Stimulated activated naive B cell treated with anti-CD40 and anti-IgM and Interleukin-4, amounts not matched to agents 10 μg/mL and 1 μg/mL and 100 μg/mL, for 72 hours (primary cell): ENCODE measurements around the gene SURF6.
"Not testable (repeated sequence)": the region's sequence is repeated elsewhere in the genome, so short reads cannot be mapped to it uniquely, and the experiment has no call there.

Experiments
- ATAC-seq, 2 donors: fragments of 150-1000 bp; cut with Tn5 transposase; replicated peaks; 2 replicates each; pipeline ENCODE4 v1.10.0; 2021; ENCODE audit warnings: moderate library complexity in 1 of 2
- DNase-seq: peaks from one replicate; pipeline ENCODE4 v3.0.0; 2021
- H3K27ac Mint-ChIP-seq: one replicate; pipeline ENCODE4 v1.8.0; 2022; ENCODE audit warnings: mild to moderate bottlenecking, mixed read lengths
- H3K27me3 Mint-ChIP-seq, 2 donors: one replicate each; pipeline ENCODE4 v1.8.0; 2022; ENCODE audit warnings: mixed read lengths in 2 of 2
- H3K36me3 Mint-ChIP-seq, 2 donors: one replicate each; pipeline ENCODE4 v1.8.0; 2022; ENCODE audit warnings: mixed read lengths in 2 of 2, mild to moderate bottlenecking in 1 of 2
- H3K4me1 Mint-ChIP-seq, 2 donors: one replicate each; pipeline ENCODE4 v1.8.0; 2022; ENCODE audit warnings: mixed read lengths in 2 of 2, mild to moderate bottlenecking in 1 of 2
- H3K4me3 Mint-ChIP-seq, 2 donors: one replicate each; pipeline ENCODE4 v1.8.0; 2022; ENCODE audit warnings: mild to moderate bottlenecking in 2 of 2, mixed read lengths in 2 of 2, moderate library complexity in 1 of 2
- H3K9me3 Mint-ChIP-seq, 2 donors: one replicate each; pipeline ENCODE4 v1.8.0; 2022; ENCODE audit warnings: mixed read lengths in 2 of 2, mild to moderate bottlenecking in 1 of 2

The SURF6 gene

DNA sequence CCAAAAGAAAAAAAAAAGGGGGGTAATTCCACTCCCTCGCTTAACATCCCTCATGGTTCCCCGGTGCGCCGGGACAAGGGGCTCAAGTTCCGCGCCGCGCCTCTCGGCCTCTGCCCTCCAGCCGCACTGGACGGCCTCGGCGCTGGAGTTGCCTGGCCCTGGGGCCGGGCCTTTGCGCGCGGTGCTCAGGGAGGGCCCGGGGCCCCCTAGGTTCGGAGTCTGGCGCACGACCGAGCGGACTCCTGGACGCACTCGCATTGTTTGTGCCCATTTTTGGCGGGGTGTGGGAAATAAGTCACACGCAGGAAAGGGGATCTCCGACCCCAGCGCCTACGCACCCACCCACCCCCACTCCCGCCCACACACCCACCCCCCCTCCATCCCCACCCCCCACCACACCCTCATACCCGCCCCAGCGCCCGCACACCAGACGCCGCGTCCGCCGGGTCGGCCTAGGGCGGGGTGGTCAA, 11.6 kb upstream of the SURF6 start:
- peaks cover 31 to 69% of the 10 kb centered on the region in 2 donors for H3K4me1 Mint-ChIP-seq
- ATAC-seq (peak; percentile 59 to 65), DNase-seq (peak; percentile 52)
- no peaks in the 10 kb centered on the region for H3K9me3 Mint-ChIP-seq
- H3K4me3 Mint-ChIP-seq: peak overlapping the region; percentile 97 to 99
- H3K36me3 Mint-ChIP-seq: peaks cover 43 to 71% of the 10 kb centered on the region in 2 donors
- H3K27ac Mint-ChIP-seq: peak overlapping the region; percentile 100
- H3K27me3 Mint-ChIP-seq: no peaks in the 10 kb centered on the region

GRCh38 chr9:133346021-133346785, 10.2 kb upstream of the SURF6 start:
- ATAC-seq: no peak
- Mint-ChIP-seq H3K27ac (peak overlapping the region; percentile 100), H3K36me3 (peaks cover 46 to 72% of the 10 kb centered on the region in 2 donors), H3K4me3 (peak overlapping the region; percentile 97 to 99), H3K27me3 (no peaks in the 10 kb centered on the region), H3K4me1 (peaks cover 39 to 75% of the 10 kb centered on the region in 2 donors), H3K9me3 (no peaks in the 10 kb centered on the region)
- no peak for DNase-seq

DNA sequence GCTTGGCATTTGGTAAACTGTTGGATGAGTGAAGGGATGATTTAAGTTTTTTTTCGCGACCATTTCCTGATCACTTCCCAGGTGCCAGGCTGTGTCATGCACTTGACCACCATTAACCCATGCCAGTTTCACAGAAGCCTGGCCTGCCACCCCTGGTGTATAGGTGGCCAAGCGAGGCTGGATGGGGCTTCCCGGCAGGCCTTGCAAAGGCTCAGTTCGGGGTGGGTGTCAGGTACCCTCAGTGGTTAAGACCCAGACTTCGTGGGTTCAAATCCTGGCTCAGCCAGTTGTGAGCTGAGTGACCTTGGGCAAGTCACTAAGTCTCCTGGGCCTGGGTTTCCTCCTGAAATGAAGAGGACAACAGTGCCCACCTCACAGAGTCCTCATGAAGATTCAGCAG, 9.6 kb upstream of the SURF6 start:
- Mint-ChIP-seq H3K4me3 (no peak overlapping the region), H3K9me3 (no peaks in the 10 kb centered on the region), H3K36me3 (peaks cover 51 to 77% of the 10 kb centered on the region in 2 donors), H3K27me3 (no peaks in the 10 kb centered on the region), H3K4me1 (peaks cover 45 to 81% of the 10 kb centered on the region in 2 donors), H3K27ac (no peak overlapping the region)
- DNase-seq (no peak), ATAC-seq (no peak)

DNA sequence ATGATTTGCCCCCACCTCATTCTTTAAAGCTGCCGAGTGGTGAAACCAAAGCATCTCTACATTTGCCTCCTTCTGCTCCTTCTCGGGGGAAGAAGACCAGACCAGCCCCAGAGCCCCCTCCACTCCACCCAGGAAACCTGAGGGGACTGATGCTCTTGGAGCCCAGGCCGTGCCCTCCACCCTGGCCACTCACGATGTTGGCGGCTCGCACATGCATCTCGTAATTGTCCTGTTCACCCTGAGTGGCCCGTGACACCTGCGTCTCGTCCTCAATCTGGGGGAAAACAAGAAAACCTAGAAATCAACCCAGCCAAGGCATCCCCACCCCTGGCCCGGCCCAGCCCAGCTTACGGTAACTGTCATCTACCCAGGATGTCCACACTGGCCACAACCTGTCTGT, 9.0 kb upstream of the SURF6 start:
- peak overlapping the region; percentile 25 for H3K27ac Mint-ChIP-seq
- peaks cover 49 to 82% of the 10 kb centered on the region in 2 donors for H3K4me1 Mint-ChIP-seq
- peaks cover 0 to 2% of the 10 kb centered on the region in 2 donors for H3K9me3 Mint-ChIP-seq
- H3K4me3 Mint-ChIP-seq: no peak overlapping the region
- peaks cover 54 to 77% of the 10 kb centered on the region in 2 donors for H3K36me3 Mint-ChIP-seq
- no peaks in the 10 kb centered on the region for H3K27me3 Mint-ChIP-seq
- no peak for DNase-seq
- no peak for ATAC-seq

DNA sequence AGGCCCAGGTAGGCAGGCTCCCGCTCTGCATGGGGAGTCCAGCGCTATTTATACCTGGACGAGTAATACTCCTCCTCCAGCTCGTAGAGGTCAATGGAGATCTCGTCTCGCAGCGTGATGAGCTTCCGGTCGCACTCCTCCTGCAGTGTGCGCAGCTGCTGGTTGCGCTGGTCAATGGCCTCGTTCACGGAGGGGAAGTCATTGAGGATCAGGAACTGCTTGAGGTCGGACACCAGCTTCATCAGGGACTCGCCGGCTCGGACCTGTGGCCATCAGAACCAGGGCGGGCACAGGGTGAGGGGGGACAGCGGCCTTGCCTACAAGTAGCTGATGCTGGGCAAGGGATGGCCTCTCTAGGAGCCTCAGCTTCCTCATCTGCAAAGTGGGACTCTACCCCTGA, 8.1 kb upstream of the SURF6 start:
- H3K27me3 Mint-ChIP-seq: no peaks in the 10 kb centered on the region
- no peak overlapping the region for H3K27ac Mint-ChIP-seq
- DNase-seq (no peak), ATAC-seq (no peak)
- peaks cover 55 to 77% of the 10 kb centered on the region in 2 donors for H3K36me3 Mint-ChIP-seq
- peaks cover 0 to 4% of the 10 kb centered on the region in 2 donors for H3K9me3 Mint-ChIP-seq
- no peak overlapping the region for H3K4me3 Mint-ChIP-seq
- peaks cover 54 to 82% of the 10 kb centered on the region in 2 donors for H3K4me1 Mint-ChIP-seq

GRCh38 chr9:133342570-133342969, 6.6 kb upstream of the SURF6 start:
- H3K36me3 Mint-ChIP-seq: peaks cover 47 to 74% of the 10 kb centered on the region in 2 donors
- peak overlapping the region; percentile 86 for H3K27ac Mint-ChIP-seq
- peaks cover 49 to 81% of the 10 kb centered on the region in 2 donors for H3K4me1 Mint-ChIP-seq
- DNase-seq (no peak), ATAC-seq (no peak)
- H3K27me3 Mint-ChIP-seq: no peaks in the 10 kb centered on the region
- H3K9me3 Mint-ChIP-seq: peaks cover 0 to 4% of the 10 kb centered on the region in 2 donors
- H3K4me3 Mint-ChIP-seq: no peak overlapping the region

GRCh38 chr9:133342069-133342406, 6.0 kb upstream of the SURF6 start:
- DNase-seq: no peak
- Mint-ChIP-seq H3K36me3 (peaks cover 47 to 72% of the 10 kb centered on the region in 2 donors), H3K27ac (peak overlapping the region; percentile 86), H3K27me3 (no peaks in the 10 kb centered on the region), H3K4me1 (peaks cover 47 to 83% of the 10 kb centered on the region in 2 donors), H3K4me3 (peak overlapping the region in 1 of 2 donors; percentile 19), H3K9me3 (peaks cover 0 to 4% of the 10 kb centered on the region in 2 donors)
- ATAC-seq: no peak

GRCh38 chr9:133341369-133342068, 5.5 kb upstream of the SURF6 start:
- ATAC-seq (peak; percentile 60 to 65), DNase-seq (no peak)
- H3K36me3 Mint-ChIP-seq: peaks cover 47 to 68% of the 10 kb centered on the region in 2 donors
- H3K9me3 Mint-ChIP-seq: peaks cover 0 to 4% of the 10 kb centered on the region in 2 donors
- peak overlapping the region; percentile 86 for H3K27ac Mint-ChIP-seq
- H3K27me3 Mint-ChIP-seq: no peaks in the 10 kb centered on the region
- peak overlapping the region in 1 of 2 donors; percentile 19 for H3K4me3 Mint-ChIP-seq
- peaks cover 46 to 83% of the 10 kb centered on the region in 2 donors for H3K4me1 Mint-ChIP-seq

DNA sequence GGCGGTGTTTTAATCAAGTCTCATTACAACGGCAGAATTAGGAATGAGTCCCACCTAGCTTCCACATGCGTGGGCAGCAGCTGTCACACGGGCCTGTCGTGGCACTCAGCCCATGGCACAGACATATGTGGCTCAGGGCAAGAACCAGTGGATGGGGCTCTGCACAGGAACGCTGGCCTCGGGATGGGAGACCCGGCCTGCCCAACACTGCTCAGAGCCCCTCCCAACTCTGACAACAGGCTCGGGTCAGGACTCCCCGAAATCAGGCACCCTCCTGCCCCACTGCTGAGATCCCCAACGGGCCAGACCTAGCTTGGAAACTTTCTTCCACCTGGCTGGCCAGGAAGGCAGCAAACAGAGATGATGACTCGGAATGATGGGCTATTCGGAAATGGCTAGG, 4.9 kb upstream of the SURF6 start:
- DNase-seq: no peak
- H3K9me3 Mint-ChIP-seq: peaks cover 0 to 4% of the 10 kb centered on the region in 2 donors
- H3K27ac Mint-ChIP-seq: peak overlapping the region; percentile 92
- H3K4me3 Mint-ChIP-seq: no peak overlapping the region
- ATAC-seq: no peak
- H3K27me3 Mint-ChIP-seq: no peaks in the 10 kb centered on the region
- H3K4me1 Mint-ChIP-seq: peaks cover 45 to 81% of the 10 kb centered on the region in 2 donors
- peaks cover 49 to 68% of the 10 kb centered on the region in 2 donors for H3K36me3 Mint-ChIP-seq

DNA sequence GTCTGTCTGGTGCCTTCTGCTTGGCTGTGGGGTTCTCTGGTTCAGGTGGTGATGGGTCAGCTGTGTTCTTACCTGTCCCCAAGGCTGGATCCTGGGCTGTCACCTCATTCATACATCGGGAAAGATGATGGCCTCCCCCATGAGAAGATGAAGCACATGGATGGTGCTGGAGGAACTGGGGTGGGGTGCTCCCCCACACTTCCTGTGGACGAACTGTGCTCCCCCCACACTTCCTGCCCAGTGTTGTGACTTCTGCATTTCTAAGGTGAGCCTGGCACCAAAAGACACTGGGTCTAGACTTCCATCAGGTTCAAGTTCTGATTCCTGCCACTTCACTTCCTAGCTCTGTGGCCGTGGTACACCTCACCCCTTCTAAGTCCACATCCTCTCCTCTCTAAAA, 4.3 kb upstream of the SURF6 start:
- DNase-seq (no peak), ATAC-seq (no peak)
- peaks cover 0 to 4% of the 10 kb centered on the region in 2 donors for H3K9me3 Mint-ChIP-seq
- H3K36me3 Mint-ChIP-seq: peaks cover 52 to 72% of the 10 kb centered on the region in 2 donors
- H3K4me1 Mint-ChIP-seq: peaks cover 47 to 79% of the 10 kb centered on the region in 2 donors
- no peaks in the 10 kb centered on the region for H3K27me3 Mint-ChIP-seq
- no peak overlapping the region for H3K4me3 Mint-ChIP-seq
- H3K27ac Mint-ChIP-seq: peak overlapping the region; percentile 92

DNA sequence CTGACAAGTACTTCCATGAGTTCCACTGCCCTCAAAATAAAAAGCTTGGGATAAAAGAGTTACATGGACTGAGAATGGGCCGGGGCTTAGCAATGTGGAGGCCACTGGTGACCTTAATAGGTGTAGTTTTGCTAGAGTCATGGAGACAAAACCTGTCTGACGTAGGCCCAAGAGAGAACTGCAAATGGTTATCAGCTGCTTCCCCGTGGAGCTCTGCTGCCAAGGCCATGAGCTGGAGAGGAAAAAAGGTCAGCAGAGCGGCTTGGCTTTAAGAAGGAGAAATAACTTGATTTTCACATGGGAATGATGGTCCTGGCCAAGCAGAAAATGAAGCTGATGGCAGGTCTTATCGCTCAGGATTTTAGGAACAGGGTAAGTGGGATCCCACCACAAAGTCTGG, 3.7 kb upstream of the SURF6 start:
- H3K4me3 Mint-ChIP-seq: peak overlapping the region in 1 of 2 donors; percentile 37
- H3K9me3 Mint-ChIP-seq: peaks cover 0 to 4% of the 10 kb centered on the region in 2 donors
- peaks cover 47 to 78% of the 10 kb centered on the region in 2 donors for H3K4me1 Mint-ChIP-seq
- H3K27ac Mint-ChIP-seq: peak overlapping the region; percentile 92
- no peak for DNase-seq
- no peaks in the 10 kb centered on the region for H3K27me3 Mint-ChIP-seq
- H3K36me3 Mint-ChIP-seq: peaks cover 48 to 71% of the 10 kb centered on the region in 2 donors
- no peak for ATAC-seq

DNA sequence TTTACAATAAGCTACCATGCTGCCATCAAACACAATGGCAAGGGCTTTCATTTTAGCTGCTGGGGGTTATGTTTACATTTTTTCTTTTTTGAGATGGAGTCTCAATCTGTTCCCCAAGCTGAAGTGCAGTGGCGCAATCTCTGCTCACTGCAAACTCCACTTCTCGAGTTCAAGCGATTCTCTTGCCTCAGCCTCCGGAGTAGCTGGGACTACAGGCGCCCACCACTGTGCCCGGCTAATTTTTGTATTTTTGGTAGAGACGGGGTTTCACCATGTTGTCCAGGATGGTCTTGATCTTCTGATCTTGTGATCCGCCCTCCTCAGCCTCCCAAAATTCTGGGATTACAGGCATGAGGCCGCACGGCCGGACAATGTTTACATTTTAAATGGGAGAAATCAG, 1.1 kb downstream of the SURF6 start:
- H3K9me3 Mint-ChIP-seq, ATAC-seq, H3K27me3 Mint-ChIP-seq, DNase-seq: not testable (repeated sequence)
- Mint-ChIP-seq H3K36me3 (peaks cover 51 to 68% of the 10 kb centered on the region in 2 donors), H3K27ac (peak overlapping the region; percentile 90), H3K4me1 (peaks cover 33 to 83% of the 10 kb centered on the region in 2 donors), H3K4me3 (peak overlapping the region; percentile 94 to 97)

DNA sequence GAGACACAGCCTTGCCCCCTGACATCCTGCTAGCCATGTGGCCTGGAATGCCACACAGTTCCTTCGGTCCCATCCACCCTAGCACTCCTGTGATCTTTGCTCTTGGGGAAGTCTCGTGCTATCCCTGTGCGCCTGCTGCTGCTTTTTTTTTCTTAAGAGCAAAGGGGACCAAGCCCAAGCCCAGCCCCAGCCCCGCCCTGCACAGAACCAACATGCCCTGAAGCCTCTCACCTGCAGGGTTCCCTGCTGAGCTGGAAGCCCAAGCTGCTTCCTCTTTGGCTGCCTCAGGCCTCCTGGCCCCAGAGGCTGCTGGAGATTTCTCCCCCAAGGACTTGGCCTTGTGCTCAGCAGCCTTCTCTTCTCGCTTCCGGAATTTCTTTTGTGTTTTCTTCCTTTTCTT, 1.8 kb downstream of the SURF6 start:
- no peaks in the 10 kb centered on the region for H3K9me3 Mint-ChIP-seq
- peaks cover 30 to 83% of the 10 kb centered on the region in 2 donors for H3K4me1 Mint-ChIP-seq

DNA sequence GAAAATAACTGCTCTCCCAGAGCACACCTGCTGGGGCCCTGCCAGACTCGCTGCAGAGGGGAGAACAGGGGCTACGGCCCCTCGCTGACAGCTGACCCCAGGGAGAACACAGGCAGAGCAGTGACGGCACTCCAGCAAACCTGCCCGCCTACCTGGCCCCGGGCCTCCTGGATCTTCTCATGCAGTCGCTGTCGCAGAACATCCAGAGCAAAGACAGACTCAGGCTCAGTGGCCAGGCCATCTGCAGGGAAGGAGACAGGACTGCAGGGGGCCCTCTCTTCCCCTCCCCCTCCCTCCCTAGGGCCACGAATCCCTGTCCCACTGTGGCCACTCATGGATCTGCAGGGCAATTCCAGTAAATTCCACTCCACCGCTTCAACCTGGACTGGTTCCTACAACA, 2.4 kb downstream of the SURF6 start:
- ATAC-seq (no peak), DNase-seq (no peak)
- no peaks in the 10 kb centered on the region for H3K9me3 Mint-ChIP-seq
- peaks cover 30 to 83% of the 10 kb centered on the region in 2 donors for H3K4me1 Mint-ChIP-seq
- peaks cover 47 to 65% of the 10 kb centered on the region in 2 donors for H3K36me3 Mint-ChIP-seq
- H3K27ac Mint-ChIP-seq: no peak overlapping the region
- H3K4me3 Mint-ChIP-seq: peak overlapping the region in 1 of 2 donors; percentile 97
- no peaks in the 10 kb centered on the region for H3K27me3 Mint-ChIP-seq

More for the DNA sequence above, 1.8 kb downstream of the SURF6 start:
- H3K27ac Mint-ChIP-seq: peak overlapping the region; percentile 90
- H3K4me3 Mint-ChIP-seq: peak overlapping the region; percentile 48 to 97
- no peaks in the 10 kb centered on the region for H3K27me3 Mint-ChIP-seq
- H3K36me3 Mint-ChIP-seq: peaks cover 46 to 66% of the 10 kb centered on the region in 2 donors
- ATAC-seq (no peak), DNase-seq (no peak)
